Stimulated activated CD8-positive, alpha-beta memory T cell treated with anti-CD3 and anti-CD28 coated beads, Interleukin-7, amount 100 ng/mL, for 4 hours (primary cell): Measurements from ENCODE around the gene PIH1D1.
"Not testable (repeated sequence)": the region's sequence is repeated elsewhere in the genome, so short reads cannot be mapped to it uniquely, and the experiment has no call there.

Experiments
- DNase-seq, 2 donors: peaks; one replicate each; pipeline ENCODE4 v3.0.0-alpha.2; 2020; ENCODE audit warnings: low read depth in 2 of 2

The PIH1D1 gene

GRCh38 chr19:49481020-49481683 is 29.5 kb upstream of the PIH1D1 start:
- no peak for DNase-seq

GRCh38 chr19:49479975-49480628 is 28.5 kb upstream of the PIH1D1 start:
- no peak for DNase-seq

- no peak for DNase-seq
Observed at GRCh38 chr19:49475995-49476880, 24.6 kb upstream of the PIH1D1 start.

GRCh38 chr19:49475191-49475917 is 23.7 kb upstream of the PIH1D1 start:
- no peak for DNase-seq

- DNase-seq: no peak
Observed at GRCh38 chr19:49474542-49474924, 22.9 kb upstream of the PIH1D1 start.

GRCh38 chr19:49473868-49474541 is 22.4 kb upstream of the PIH1D1 start, which contains the start of gene FLT3LG:
FLT3LG (plus strand) TSS chr19:49474215; CDS start chr19:49474640, 425 bp downstream.
- peak; percentile 87 to 90 for DNase-seq

GRCh38 chr19:49473501-49473867 is 21.9 kb upstream of the PIH1D1 start:
- DNase-seq: not testable (repeated sequence)

GRCh38 chr19:49472936-49473335 is 21.3 kb upstream of the PIH1D1 start:
- DNase-seq: no peak

GRCh38 chr19:49470615-49470978 is 19.0 kb upstream of the PIH1D1 start:
- DNase-seq: no peak

- peak; percentile 60 to 82 for DNase-seq
Observed at GRCh38 chr19:49469828-49470614, 18.4 kb upstream of the PIH1D1 start.

GRCh38 chr19:49468746-49469447 is 17.3 kb upstream of the PIH1D1 start:
- peak; percentile 60 to 63 for DNase-seq

GRCh38 chr19:49468199-49468598 is 16.6 kb upstream of the PIH1D1 start:
- DNase-seq: no peak

- DNase-seq: no peak
Observed at GRCh38 chr19:49465371-49465770, 13.8 kb upstream of the PIH1D1 start.

- no peak for DNase-seq
Observed at GRCh38 chr19:49463960-49464740, 12.5 kb upstream of the PIH1D1 start.

GRCh38 chr19:49462492-49462891 is 10.9 kb upstream of the PIH1D1 start:
- DNase-seq: no peak

GRCh38 chr19:49461656-49462055 is 10.0 kb upstream of the PIH1D1 start:
- DNase-seq: no peak

- DNase-seq: not testable (repeated sequence)
Observed at GRCh38 chr19:49461130-49461529, 9.5 kb upstream of the PIH1D1 start.

GRCh38 chr19:49459388-49459787 is 7.8 kb upstream of the PIH1D1 start:
- no peak for DNase-seq

GRCh38 chr19:49458567-49458903 is 6.9 kb upstream of the PIH1D1 start:
- no peak for DNase-seq
